ENCODE measurements around the gene NEK2.

GRCh38 chr1:211654838-211655787 lies 20.3 kb downstream of the NEK2 start:
- TF ChIP-seq GATA2 (IDR thresholded peaks at IDR 0.05; ENCODE audit: low read depth, low read length) = peak; percentile 16; the same call in 1 of the 2 replicates
- TF ChIP-seq GATA3 (IDR thresholded peaks at IDR 0.05; ENCODE audit: low read depth, low read length) = no peak
